BJ (cell line): ENCODE results near the gene DOCK4. TPM values are rescaled to one million over a fixed set of nuclear protein-coding genes. Genes with fewer than 3 reads are reported as not detected.

Source experiments
- CTCF ChIA-PET: fragments of 350-600 bp; formaldehyde crosslinking; extraction: SDS; loops from one replicate; lab custom pipeline; 2021; ENCODE audit warnings: antibody characterized with exemption, inconsistent platforms; lab: Yijun Ruan, JAX
- POLR2A ChIA-PET: fragments of 300-600 bp; sonication (Branson Sonifier 250); formaldehyde crosslinking; extraction: SDS; loops from one replicate; lab custom pipeline; 2021; ENCODE audit warnings: antibody characterized with exemption; lab: Charles Lee
- DNase-seq: peaks from one replicate; pipeline ENCODE4 v3.0.0-alpha.2; 2011; ENCODE audit warnings: low read depth
- H3K27me3 ChIP-seq: 2 replicates; pipeline ENCODE4 v1.6.0; 2011; ENCODE audit warnings: low read length; ENCODE audit not compliant: control insufficient read depth, insufficient read depth
- H3K36me3 ChIP-seq: 2 replicates; pipeline ENCODE4 v1.5.1; 2011; ENCODE audit warnings: low read length; ENCODE audit not compliant: control insufficient read depth, insufficient read depth
- H3K4me3 ChIP-seq: 2 replicates; pipeline ENCODE4 v1.5.1; 2011; ENCODE audit warnings: low read depth, mild to moderate bottlenecking, control low read depth, low read length
- CTCF ChIP-seq: IDR thresholded peaks from 2 replicates; pipeline ENCODE4 v1.5.1; 2011; ENCODE audit warnings: low read depth, mild to moderate bottlenecking, control low read depth, inconsistent platforms, low read length, moderate library complexity; ENCODE audit not compliant: insufficient read depth
- polyA plus RNA-seq: library from polyadenylated mRNA; depleted of rRNA; stranded (reverse); fragments of >200 nt; gene quantifications from 2 replicates; pipeline ENCODE4 v1.2.3, GENCODE V29; 2011

DOCK4 gene
- polyA plus RNA-seq, 1 experiment: 0.15 TPM

GRCh38 chr7:111933609-111934008, 272.6 kb downstream of the DOCK4 start:
- no peaks in the 10 kb centered on the region for H3K36me3 ChIP-seq
- H3K27me3 ChIP-seq: no peaks in the 10 kb centered on the region
- CTCF ChIA-PET: no interaction called here
- TF ChIP-seq CTCF: no peak
- H3K4me3 ChIP-seq: no peak overlapping the region
- POLR2A ChIA-PET: no interaction called here
- DNase-seq: peak; percentile 57

- no peak for DNase-seq
- Histone ChIP-seq H3K36me3 (no peaks in the 10 kb centered on the region), H3K4me3 (no peak overlapping the region), H3K27me3 (no peaks in the 10 kb centered on the region)
- no peak for TF ChIP-seq CTCF
- ChIA-PET CTCF (no interaction called here), POLR2A (no interaction called here)
Measured at GRCh38 chr7:111931958-111932357, 274.2 kb downstream of the DOCK4 start.

- no peak for DNase-seq
- Histone ChIP-seq H3K36me3 (no peaks in the 10 kb centered on the region), H3K27me3 (no peaks in the 10 kb centered on the region), H3K4me3 (no peak overlapping the region)
- no peak for TF ChIP-seq CTCF
- ChIA-PET CTCF (no interaction called here), POLR2A (no interaction called here)
Measured at GRCh38 chr7:111931016-111931517, 275.1 kb downstream of the DOCK4 start.

- H3K36me3 ChIP-seq: no peaks in the 10 kb centered on the region
- H3K27me3 ChIP-seq: no peaks in the 10 kb centered on the region
- no peak overlapping the region for H3K4me3 ChIP-seq
- no peak for DNase-seq
- TF ChIP-seq CTCF: no peak
- ChIA-PET POLR2A (no interaction called here), CTCF (no interaction called here)
Measured at GRCh38 chr7:111929264-111929663, 276.9 kb downstream of the DOCK4 start.

- ChIA-PET POLR2A (no interaction called here), CTCF (no interaction called here)
- DNase-seq: no peak
Measured at GRCh38 chr7:111927353-111928019, 278.7 kb downstream of the DOCK4 start.

More at GRCh38 chr7:111927353-111928019, 278.7 kb downstream of the DOCK4 start:
- H3K27me3 ChIP-seq: no peaks in the 10 kb centered on the region
- H3K36me3 ChIP-seq: no peaks in the 10 kb centered on the region
- no peak overlapping the region for H3K4me3 ChIP-seq
- no peak for TF ChIP-seq CTCF
